GM12873 (cell line): ENCODE results near the gene TSR3.
A peak's percentile ranks its signal among the peaks of the same experiment; 100 is the strongest.

Experiments
- CTCF ChIP-seq: IDR thresholded peaks from 2 replicates; pipeline ENCODE4 v1.5.1; 2012; ENCODE audit warnings: low read depth, mild to moderate bottlenecking, moderate library complexity, low read length, control low read depth; ENCODE audit not compliant: insufficient read depth; ENCODE audit errors: missing control alignments

Gene TSR3

GRCh38 chr16:1305823-1306222 is 45.9 kb downstream of the TSR3 start:
- no peak for TF ChIP-seq CTCF

GRCh38 chr16:1301562-1301961 is 50.1 kb downstream of the TSR3 start:
- no peak for TF ChIP-seq CTCF

GRCh38 chr16:1300664-1301476 is 50.8 kb downstream of the TSR3 start:
- TF ChIP-seq CTCF = peak; percentile 94

- no peak for TF ChIP-seq CTCF
Measured at GRCh38 chr16:1299868-1300203, 51.8 kb downstream of the TSR3 start.
